NCI-H345 (cell line): ENCODE measurements around the gene DESI1.
"Not testable (repeated sequence)": the region's sequence is repeated elsewhere in the genome, so short reads cannot be mapped to it uniquely, and the experiment has no call there.

Experiments
- DNase-seq: peaks from one replicate; lab custom pipeline; 2025; lab: John Stamatoyannopoulos, UW

Gene DESI1

DNA sequence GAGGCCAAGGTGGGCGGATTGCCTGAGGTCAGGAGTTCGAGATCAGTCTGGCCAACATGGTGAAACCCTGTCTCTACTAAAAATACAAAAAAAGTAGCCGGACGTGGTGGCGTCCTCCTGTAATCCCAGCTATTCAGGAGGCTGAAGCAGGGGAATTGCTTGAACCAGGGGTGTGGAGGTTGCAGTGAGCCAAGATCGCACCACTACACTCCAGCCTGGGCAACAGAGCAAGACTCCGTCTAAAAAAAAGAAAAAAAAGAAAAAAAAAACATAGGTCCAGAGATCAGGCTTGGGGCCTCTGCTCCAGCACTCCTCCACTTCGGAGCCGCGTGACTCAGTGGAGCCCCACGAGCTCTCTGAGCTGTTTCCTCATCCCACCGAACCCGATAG is 62.6 kb downstream of the DESI1 start:
- not testable (repeated sequence) for DNase-seq

GRCh38 chr22:41557401-41558240 is 63.2 kb downstream of the DESI1 start:
- peak; percentile 61 for DNase-seq

GRCh38 chr22:41556561-41556960 is 64.3 kb downstream of the DESI1 start:
- DNase-seq: no peak

GRCh38 chr22:41555325-41555982 is 65.4 kb downstream of the DESI1 start:
- peak; percentile 17 for DNase-seq

- DNase-seq: no peak
Observed at GRCh38 chr22:41551877-41552582, 68.8 kb downstream of the DESI1 start.

- DNase-seq: no peak
Observed at GRCh38 chr22:41550952-41551491, 69.8 kb downstream of the DESI1 start.

DNA sequence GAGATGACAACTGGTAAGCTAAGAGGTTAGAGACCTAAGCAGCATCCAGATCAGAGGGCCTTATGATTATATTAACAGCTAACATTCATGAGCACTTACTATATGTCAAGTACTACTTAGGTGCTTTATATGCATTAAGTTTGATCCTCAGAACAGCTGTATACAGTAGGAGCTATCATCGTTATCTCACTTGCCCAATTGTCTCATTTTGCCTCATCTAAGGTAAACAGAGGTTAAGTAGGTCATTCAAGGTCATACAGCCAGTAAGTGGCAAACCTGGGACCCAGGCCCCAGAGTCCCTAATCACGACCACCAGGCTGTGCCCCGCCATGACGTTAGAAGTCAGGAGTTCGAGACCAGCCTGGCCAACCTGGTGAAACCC is 72.0 kb downstream of the DESI1 start:
- no peak for DNase-seq
